GM20000 (cell line): Measurements from ENCODE around the gene ZNFX1.
"Not testable (repeated sequence)": the region's sequence is repeated elsewhere in the genome, so short reads cannot be mapped to it uniquely, and the experiment has no call there.

Experiments used
- DNase-seq: peaks from one replicate; pipeline ENCODE4 v3.0.0; 2012; ENCODE audit warnings: low spot score
- CTCF ChIP-seq: IDR thresholded peaks from 2 replicates; pipeline ENCODE4 v1.5.1; 2012; ENCODE audit warnings: mild to moderate bottlenecking, control low read depth; ENCODE audit errors: extremely low read depth, missing control alignments

ZNFX1 gene

GRCh38 chr20:49203011-49203410 lies 74.8 kb downstream of the ZNFX1 start:
- TF ChIP-seq CTCF: no peak
- DNase-seq: no peak

- TF ChIP-seq CTCF: no peak
- DNase-seq: no peak
Observed at GRCh38 chr20:49199729-49200293, 78.0 kb downstream of the ZNFX1 start.

GRCh38 chr20:49192944-49193518 lies 84.8 kb downstream of the ZNFX1 start:
- not testable (repeated sequence) for DNase-seq
